Stimulated activated CD4-positive, alpha-beta T cell treated with anti-CD3 and anti-CD28 coated beads, Interleukin-4, amount 100 ng/mL, for 4 hours (primary cell): Measurements from ENCODE around the gene CCDC110.

Source experiments
- DNase-seq, 2 experiments: peaks; one replicate each; pipeline ENCODE4 v3.0.0-alpha.2; 2020

CCDC110 gene

DNA sequence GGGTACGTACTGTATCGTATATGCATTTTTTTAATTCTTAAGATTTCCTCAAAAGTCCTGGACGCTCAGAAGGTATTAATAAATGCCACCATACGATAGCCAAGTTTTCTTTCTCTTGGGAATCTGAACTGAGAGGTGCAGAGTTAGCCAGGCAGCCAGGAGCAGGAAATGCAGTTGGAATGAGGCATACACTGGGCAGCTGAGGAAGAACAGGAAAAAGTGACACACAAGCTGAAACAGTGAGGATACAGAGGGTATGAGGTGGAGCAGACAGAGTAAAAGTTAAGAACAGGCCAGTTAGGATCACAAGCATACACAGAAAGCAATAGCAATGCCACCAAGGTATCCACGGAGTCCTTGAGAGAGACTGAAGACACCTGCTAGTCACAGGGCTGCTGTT, 59.1 kb downstream of the CCDC110 start:
- no peak for DNase-seq

GRCh38 chr4:185411849-185412248, 59.7 kb downstream of the CCDC110 start:
- no peak for DNase-seq

- no peak for DNase-seq
Measured at GRCh38 chr4:185408432-185408831, 63.1 kb downstream of the CCDC110 start.

- no peak for DNase-seq
Measured at GRCh38 chr4:185405296-185405999, 66.1 kb downstream of the CCDC110 start.

DNA sequence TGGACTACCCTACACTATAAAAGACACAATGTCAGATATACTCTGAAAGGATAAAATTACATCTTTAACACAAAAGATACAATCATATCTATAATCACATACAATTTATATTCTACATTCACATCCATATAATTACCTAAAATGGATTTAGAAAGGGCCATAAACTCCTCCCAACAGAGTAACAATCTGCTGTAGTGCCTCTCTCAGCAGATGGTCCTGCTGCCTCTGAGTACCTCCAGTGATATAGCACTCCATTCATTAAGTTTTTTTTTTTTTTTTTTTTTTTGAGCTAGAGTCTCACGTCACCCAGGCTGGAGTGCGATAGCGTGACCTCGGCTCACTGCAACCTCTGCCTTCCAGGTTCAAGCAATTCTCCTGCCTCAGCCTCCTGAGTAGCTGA, 67.5 kb downstream of the CCDC110 start:
- DNase-seq: no peak

GRCh38 chr4:185399466-185399865, 72.1 kb downstream of the CCDC110 start:
- no peak for DNase-seq

GRCh38 chr4:185398618-185399017, 72.9 kb downstream of the CCDC110 start:
- no peak for DNase-seq

DNA sequence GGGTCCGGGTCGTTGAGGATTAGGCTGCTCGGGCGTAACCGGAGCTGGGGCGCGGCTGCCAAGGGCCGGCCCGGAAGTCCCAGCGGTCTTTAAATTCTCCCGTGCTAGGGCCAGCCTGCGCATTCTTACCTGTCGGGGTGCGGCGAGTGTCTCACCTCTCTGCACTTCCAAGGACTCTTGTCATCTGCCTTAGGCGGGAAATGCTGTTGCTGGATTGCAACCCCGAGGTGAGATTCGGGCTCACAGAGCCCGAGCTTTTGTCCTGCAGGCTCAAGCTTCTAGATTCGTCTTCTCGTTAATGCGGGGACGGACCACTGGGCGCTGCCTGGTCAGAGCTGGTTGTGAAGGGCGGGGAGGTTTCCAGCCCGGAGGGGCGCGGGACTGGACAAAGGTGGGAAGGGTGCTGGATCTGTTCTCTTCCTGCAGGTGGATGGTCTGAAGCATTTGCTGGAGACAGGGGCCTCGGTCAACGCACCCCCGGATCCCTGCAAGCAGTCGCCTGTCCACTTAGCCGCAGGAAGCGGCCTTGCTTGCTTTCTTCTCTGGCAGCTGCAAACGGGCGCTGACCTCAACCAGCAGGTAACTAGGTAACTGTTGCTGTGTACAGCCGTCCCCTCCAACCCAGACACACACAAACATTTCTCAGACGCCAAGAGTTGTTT, 74.7 kb downstream of the CCDC110 start, which contains the start of gene ANKRD37:
Gene ANKRD37, plus strand, starts transcription at position 118 of the 662 bp plus-strand sequence. Its CDS starts 83 bp downstream, at position 201.
- no peak for DNase-seq

DNA sequence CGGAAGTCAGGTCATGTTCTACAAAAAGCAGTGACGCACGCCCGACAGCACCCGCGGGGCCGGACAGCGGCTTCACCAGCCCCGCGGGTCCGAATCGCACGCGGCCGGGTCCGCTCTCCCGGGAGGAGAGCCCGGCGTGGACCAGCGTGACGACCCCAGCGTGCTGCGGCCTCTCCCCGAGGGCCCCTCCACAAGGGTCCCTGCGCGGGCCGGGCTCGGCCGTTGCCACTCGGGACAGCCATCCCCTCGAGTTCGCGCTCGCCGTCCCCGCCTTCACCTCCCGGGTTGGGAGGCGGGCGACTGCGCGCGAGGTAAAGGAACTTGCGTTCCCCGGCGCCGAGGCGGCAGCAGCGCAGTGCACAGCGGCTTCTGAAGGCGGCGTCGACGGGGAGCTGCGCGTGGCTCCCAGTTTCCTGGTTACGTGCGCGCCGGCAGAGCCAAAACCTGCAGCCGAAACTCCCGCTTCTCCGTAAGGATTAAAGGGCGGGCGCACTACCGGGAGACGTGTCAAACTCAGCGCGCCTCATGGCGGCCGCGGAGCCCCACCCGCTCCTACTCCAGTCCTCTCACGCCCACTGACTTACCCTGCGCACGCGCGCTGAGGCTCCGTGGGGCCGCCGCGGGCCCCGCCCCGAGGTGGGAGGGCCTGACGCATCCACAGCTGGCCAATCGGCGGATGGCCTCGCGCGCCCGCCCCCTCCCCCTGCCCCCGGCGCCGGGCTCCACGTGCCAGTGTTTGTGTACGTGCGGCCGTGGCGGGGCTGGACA, 75.4 kb downstream of the CCDC110 start:
- peak; percentile 96 to 97 for DNase-seq

DNA sequence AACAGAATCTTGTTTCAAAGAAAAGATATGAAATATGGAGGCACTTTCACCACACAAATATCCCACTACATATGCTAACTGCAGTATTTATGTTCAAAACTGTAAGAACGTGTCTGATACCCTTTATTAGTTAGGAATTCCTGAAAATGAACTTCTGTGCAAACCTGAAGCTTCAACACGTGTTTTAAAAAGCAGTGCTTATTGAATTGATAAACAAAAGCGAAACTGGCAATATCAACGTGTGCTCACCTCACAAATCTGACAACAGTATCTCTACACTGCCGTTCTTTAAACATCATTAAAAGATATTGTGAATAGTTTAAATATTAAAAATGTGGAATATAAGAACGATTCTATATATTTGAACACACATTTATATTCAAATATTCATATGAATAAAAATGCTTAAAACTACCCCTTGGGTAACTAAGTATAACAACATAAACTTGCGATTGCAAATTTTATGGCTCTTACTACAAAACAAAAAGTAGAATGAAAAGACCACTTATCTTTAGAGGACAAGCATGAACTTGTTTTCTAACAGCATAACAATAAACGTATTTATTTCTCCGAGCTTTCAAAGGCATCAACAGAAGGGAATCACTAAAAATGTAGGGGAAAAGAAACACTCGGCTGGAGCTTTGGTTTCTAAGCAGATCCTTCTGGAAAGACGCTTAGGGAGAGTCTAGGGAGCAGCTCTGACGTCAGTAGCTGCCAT, 76.1 kb downstream of the CCDC110 start, which contains the start of gene LRP2BP:
Gene LRP2BP, minus strand, starts transcription at position 687 of the 718 bp plus-strand sequence. CDS start 17,738 bp downstream, outside the sequence.
- DNase-seq: no peak
